Stimulated activated CD4-positive, alpha-beta T cell treated with anti-CD3 and anti-CD28 coated beads, Interleukin-2, amount 100 ng/mL, for 4 hours (primary cell): ENCODE data around the gene EMC9.
A peak's percentile ranks its signal among the peaks of the same experiment; 100 is the strongest.

Experiments
- DNase-seq: peaks from one replicate; pipeline ENCODE4 v3.0.0-alpha.2; 2020; ENCODE audit warnings: low read depth

Gene EMC9

GRCh38 chr14:24177041-24177825 is 35.8 kb upstream of the EMC9 start:
- DNase-seq, result no peak

GRCh38 chr14:24176599-24176998 is 35.2 kb upstream of the EMC9 start:
- DNase-seq, result no peak

GRCh38 chr14:24172871-24173281 is 31.5 kb upstream of the EMC9 start:
- DNase-seq, result no peak

GRCh38 chr14:24172261-24172860 is 31.0 kb upstream of the EMC9 start:
- no peak for DNase-seq

GRCh38 chr14:24171422-24172260 is 30.2 kb upstream of the EMC9 start, which contains the start of gene REC8:
Gene REC8, plus strand, starts transcription at chr14:24172080. Its CDS starts 473 bp downstream, at chr14:24172553.
- peak; percentile 33 for DNase-seq

- DNase-seq, result no peak
Measured at GRCh38 chr14:24167469-24168114, 26.2 kb upstream of the EMC9 start.

- no peak for DNase-seq
Measured at GRCh38 chr14:24165785-24166184, 24.4 kb upstream of the EMC9 start.

GRCh38 chr14:24164518-24164991 is 23.2 kb upstream of the EMC9 start:
- DNase-seq, result no peak

GRCh38 chr14:24162093-24162492 is 20.7 kb upstream of the EMC9 start:
- DNase-seq, result no peak

GRCh38 chr14:24160850-24161804 is 19.7 kb upstream of the EMC9 start, which contains the start of gene IRF9:
Gene IRF9, plus strand, starts transcription at chr14:24161265. Its CDS starts 880 bp downstream, at chr14:24162145.
- peak; percentile 95 for DNase-seq

GRCh38 chr14:24160499-24160849 is 19.1 kb upstream of the EMC9 start:
- DNase-seq, result no peak

GRCh38 chr14:24159777-24160498 is 18.5 kb upstream of the EMC9 start:
- no peak for DNase-seq

GRCh38 chr14:24157331-24157730 is 15.9 kb upstream of the EMC9 start:
- DNase-seq, result no peak

GRCh38 chr14:24156840-24157239 is 15.4 kb upstream of the EMC9 start:
- no peak for DNase-seq

- no peak for DNase-seq
Measured at GRCh38 chr14:24155100-24155499, 13.7 kb upstream of the EMC9 start.

GRCh38 chr14:24151404-24152080 is 10.2 kb upstream of the EMC9 start:
- DNase-seq, result no peak

- DNase-seq, result no peak
Measured at GRCh38 chr14:24150993-24151392, 9.6 kb upstream of the EMC9 start.

GRCh38 chr14:24150567-24150966 is 9.2 kb upstream of the EMC9 start:
- DNase-seq, result no peak

GRCh38 chr14:24150061-24150460 is 8.7 kb upstream of the EMC9 start:
- DNase-seq, result no peak
